Natural killer cell (primary cell): ENCODE measurements around the gene THSD4. TPM values are rescaled to one million over a fixed set of nuclear protein-coding genes. Genes with fewer than 3 reads are reported as not detected.

Source experiments
- ATAC-seq, 3 donors: fragments of 150-1000 bp in 2 of 3; fragments of 200-7000 bp in 1 of 3; cut with Tn5 transposase; 1 replicate in 1 of 3; 2 replicates in 2 of 3; pipeline ENCODE4 v1.10.0; 2021; ENCODE audit warnings: mild to moderate bottlenecking in 2 of 3, moderate library complexity in 2 of 3
- DNase-seq, 2 donors: peaks; one replicate each; pipeline versions ENCODE4 v3.0.0 to v3.0.0-alpha.2; 2013 to 2021; ENCODE audit warnings: mixed read lengths in 1 of 2
- H3K27ac ChIP-seq: one replicate; pipeline ENCODE4 v1.5.1; 2013; ENCODE audit warnings: mild to moderate bottlenecking, low read length
- H3K27me3 ChIP-seq: one replicate; pipeline ENCODE4 v1.6.1; 2013; ENCODE audit warnings: low read length; ENCODE audit not compliant: control insufficient read depth, insufficient read depth
- H3K36me3 ChIP-seq: one replicate; pipeline ENCODE4 v1.6.1; 2013; ENCODE audit warnings: low read length; ENCODE audit not compliant: control insufficient read depth, insufficient read depth
- H3K4me1 ChIP-seq: one replicate; pipeline ENCODE4 v1.6.1; 2013; ENCODE audit warnings: low read length; ENCODE audit not compliant: control insufficient read depth, insufficient read depth
- H3K4me3 ChIP-seq: one replicate; pipeline ENCODE4 v1.5.1; 2013; ENCODE audit warnings: low read length
- H3K9me3 ChIP-seq: one replicate; pipeline ENCODE4 v1.6.1; 2013; ENCODE audit warnings: low read length; ENCODE audit not compliant: control insufficient read depth, insufficient read depth
- H3K27ac Mint-ChIP-seq, 2 donors: one replicate each; pipeline ENCODE4 v1.8.0; 2022; ENCODE audit warnings: mild to moderate bottlenecking in 2 of 2, mixed read lengths in 2 of 2, moderate library complexity in 1 of 2
- H3K27me3 Mint-ChIP-seq, 2 donors: one replicate each; pipeline ENCODE4 v1.8.0; 2022; ENCODE audit warnings: low read depth in 2 of 2, mixed read lengths in 2 of 2
- H3K36me3 Mint-ChIP-seq: one replicate; pipeline ENCODE4 v1.8.0; 2022; ENCODE audit warnings: mixed read lengths
- H3K4me1 Mint-ChIP-seq, 2 donors: one replicate each; pipeline ENCODE4 v1.8.0; 2022; ENCODE audit warnings: mixed read lengths in 2 of 2
- H3K4me3 Mint-ChIP-seq: one replicate; pipeline ENCODE4 v1.8.0; 2022; ENCODE audit warnings: mild to moderate bottlenecking, moderate library complexity, mixed read lengths
- H3K9me3 Mint-ChIP-seq, 2 donors: one replicate each; pipeline ENCODE4 v1.8.0; 2022; ENCODE audit warnings: mixed read lengths in 2 of 2
- CTCF ChIP-seq: fragments of 200-600 bp; IDR thresholded peaks from one replicate; pipeline ENCODE4 v1.8.0; 2022; ENCODE audit warnings: antibody characterized with exemption
- WGBS: methylation state at CpG from one replicate; pipeline ENCODE4 v1.1.7; 2013; ENCODE audit warnings: missing lambda C conversion rate; ENCODE audit not compliant: insufficient coverage; 5-methylcytosine and 5-hydroxymethylcytosine counted together
- intact Hi-C: fragments of 100-400 bp; cut with micrococcal nuclease; formaldehyde crosslinking; loops from one replicate; pipeline ENCODE4 v1.14.2; 2022
- total RNA-seq, 4 donors: library from RNA; stranded (reverse); fragments of 120-200 nt in 1 of 4; gene quantifications; one replicate each; pipeline versions ENCODE4 v1.2.3 to v1.2.4, GENCODE V29; 2013 to 2022

Gene THSD4
- total RNA-seq, 3 donors from 2014 or later (not counting 1 experiment from before 2014, with no cell fraction given) = not detected

GRCh38 chr15:71679223-71679792 is 564.0 kb downstream of the THSD4 start:
- no peak overlapping the region for H3K27ac ChIP-seq
- H3K27me3 ChIP-seq = no peaks in the 10 kb centered on the region
- Mint-ChIP-seq H3K9me3 (no peaks in the 10 kb centered on the region), H3K27ac (no peak overlapping the region), H3K4me3 (no peak overlapping the region), H3K4me1 (no peaks in the 10 kb centered on the region), H3K27me3 (peaks cover 9 to 43% of the 10 kb centered on the region in 2 donors), H3K36me3 (no peaks in the 10 kb centered on the region)
- WGBS = 73% methylated on average over 3 of the region's 3 CpGs
- TF ChIP-seq CTCF = no peak
- H3K9me3 ChIP-seq = no peaks in the 10 kb centered on the region
- no peaks in the 10 kb centered on the region for H3K36me3 ChIP-seq
- ATAC-seq (no peak), DNase-seq (no peak)
- no peak overlapping the region for H3K4me3 ChIP-seq
- intact Hi-C loops = no loop called here
- H3K4me1 ChIP-seq = no peaks in the 10 kb centered on the region

GRCh38 chr15:71679793-71680353 is 564.6 kb downstream of the THSD4 start:
- Mint-ChIP-seq H3K36me3 (no peaks in the 10 kb centered on the region), H3K27ac (no peak overlapping the region)
- TF ChIP-seq CTCF = no peak

GRCh38 chr15:71682001-71682400 is 566.7 kb downstream of the THSD4 start:
- DNase-seq (no peak), ATAC-seq (no peak)
- TF ChIP-seq CTCF = no peak
- no peaks in the 10 kb centered on the region for H3K4me1 ChIP-seq
- no peaks in the 10 kb centered on the region for H3K27me3 ChIP-seq
- H3K36me3 Mint-ChIP-seq = no peaks in the 10 kb centered on the region
- 86% methylated on average over 3 of the region's 3 CpGs for WGBS
- no peaks in the 10 kb centered on the region for H3K9me3 ChIP-seq
- H3K4me1 Mint-ChIP-seq = no peaks in the 10 kb centered on the region
- intact Hi-C loops = no loop called here
- H3K27ac ChIP-seq = no peak overlapping the region
- peaks cover 4 to 37% of the 10 kb centered on the region in 2 donors for H3K27me3 Mint-ChIP-seq
- no peaks in the 10 kb centered on the region for H3K9me3 Mint-ChIP-seq
- H3K4me3 ChIP-seq = no peak overlapping the region
- H3K27ac Mint-ChIP-seq = no peak overlapping the region
- H3K36me3 ChIP-seq = no peaks in the 10 kb centered on the region
- no peak overlapping the region for H3K4me3 Mint-ChIP-seq

More at GRCh38 chr15:71679793-71680353, 564.6 kb downstream of the THSD4 start:
- no peaks in the 10 kb centered on the region for H3K4me1 Mint-ChIP-seq
- no peaks in the 10 kb centered on the region for H3K9me3 Mint-ChIP-seq
- no peaks in the 10 kb centered on the region for H3K4me1 ChIP-seq
- H3K36me3 ChIP-seq = no peaks in the 10 kb centered on the region
- intact Hi-C loops = no loop called here
- H3K27me3 ChIP-seq = no peaks in the 10 kb centered on the region
- H3K9me3 ChIP-seq = no peaks in the 10 kb centered on the region
- WGBS = 67% methylated on average over 3 of the region's 5 CpGs
- ATAC-seq (no peak), DNase-seq (no peak)
- peaks cover 7 to 47% of the 10 kb centered on the region in 2 donors for H3K27me3 Mint-ChIP-seq
- H3K27ac ChIP-seq = no peak overlapping the region
- H3K4me3 Mint-ChIP-seq = no peak overlapping the region
- no peak overlapping the region for H3K4me3 ChIP-seq
